Mesenchymal stem cell (in vitro differentiated cells and primary cell): ENCODE results near the gene OR56A3.

ENCODE experiments used
- DNase-seq: peaks from one replicate; pipeline ENCODE4 v3.0.0-alpha.2; 2013
- H2AFZ ChIP-seq: one replicate; pipeline ENCODE4 v1.6.1; 2013; ENCODE audit warnings: low read depth, mild to moderate bottlenecking, control low read depth, inconsistent platforms, low read length, moderate library complexity
- H2AK5ac ChIP-seq: 2 replicates; pipeline ENCODE4 v1.6.1; 2013; ENCODE audit warnings: low read length, moderate library complexity, mild to moderate bottlenecking, inconsistent platforms; ENCODE audit not compliant: severe bottlenecking
- H2BK120ac ChIP-seq: one replicate; pipeline ENCODE4 v1.6.1; 2013; ENCODE audit warnings: low read depth, mild to moderate bottlenecking, inconsistent platforms, low read length, moderate library complexity
- H2BK12ac ChIP-seq, 2 experiments: one replicate each; pipeline ENCODE4 v1.6.1; 2013; ENCODE audit warnings: inconsistent platforms in 2 of 2, low read length in 2 of 2, mild to moderate bottlenecking in 2 of 2, moderate library complexity in 2 of 2, control low read depth in 1 of 2
- H2BK15ac ChIP-seq: one replicate; pipeline ENCODE4 v1.6.1; 2013; ENCODE audit warnings: mild to moderate bottlenecking, low read depth, inconsistent platforms; ENCODE audit not compliant: poor library complexity, severe bottlenecking
- H2BK5ac ChIP-seq: 2 replicates; pipeline ENCODE4 v1.6.1; 2013; ENCODE audit warnings: low read depth, mild to moderate bottlenecking, low read length, control low read depth, inconsistent platforms; ENCODE audit not compliant: poor library complexity, severe bottlenecking
- H3K14ac ChIP-seq, 2 experiments: one replicate each; pipeline ENCODE4 v1.6.1; 2013; ENCODE audit warnings: inconsistent platforms in 2 of 2, low read length in 2 of 2, control low read depth in 1 of 2, mild to moderate bottlenecking in 1 of 2, moderate library complexity in 1 of 2
- H3K18ac ChIP-seq, 2 experiments: one replicate each; pipeline ENCODE4 v1.6.1; 2013; ENCODE audit warnings: inconsistent platforms in 2 of 2, low read length in 2 of 2, control low read depth in 1 of 2, low read depth in 1 of 2, mild to moderate bottlenecking in 1 of 2
- H3K23ac ChIP-seq, 2 experiments: one replicate each; pipeline ENCODE4 v1.6.1; 2013; ENCODE audit warnings: inconsistent platforms in 2 of 2, low read length in 2 of 2, mild to moderate bottlenecking in 2 of 2, moderate library complexity in 2 of 2, control low read depth in 1 of 2
- H3K27ac ChIP-seq: 2 replicates; pipeline ENCODE4 v1.5.1; 2013; ENCODE audit warnings: mild to moderate bottlenecking, moderate library complexity, low read length, control low read depth, inconsistent platforms; ENCODE audit not compliant: poor library complexity, severe bottlenecking
- H3K27me3 ChIP-seq, 2 experiments: 2 replicates each; pipeline versions ENCODE4 v1.6.1 to v1.7.0; 2013; ENCODE audit warnings: low read length in 2 of 2, mild to moderate bottlenecking in 2 of 2, moderate library complexity in 2 of 2, control low read depth in 1 of 2, inconsistent platforms in 1 of 2; ENCODE audit not compliant: control insufficient read depth in 1 of 2, insufficient read depth in 1 of 2
- H3K36me3 ChIP-seq, 2 experiments: 2 replicates each; pipeline versions ENCODE4 v1.6.1 to v1.7.0; 2013; ENCODE audit warnings: low read length in 2 of 2, control low read depth in 1 of 2, inconsistent platforms in 1 of 2, low read depth in 1 of 2, mild to moderate bottlenecking in 1 of 2; ENCODE audit not compliant: insufficient read depth in 2 of 2, control insufficient read depth in 1 of 2
- H3K4ac ChIP-seq, 2 experiments: one replicate each; pipeline ENCODE4 v1.6.1; 2013; ENCODE audit warnings: inconsistent platforms in 2 of 2, low read length in 2 of 2, mild to moderate bottlenecking in 2 of 2, moderate library complexity in 2 of 2, control low read depth in 1 of 2, low read depth in 1 of 2
- H3K4me1 ChIP-seq: 2 replicates; pipeline ENCODE4 v1.6.1; 2013; ENCODE audit warnings: low read depth, low read length, control low read depth; ENCODE audit not compliant: control insufficient read depth, insufficient read depth
- H3K4me2 ChIP-seq: 2 replicates; pipeline ENCODE4 v1.6.1; 2013; ENCODE audit warnings: low read length, mild to moderate bottlenecking, inconsistent platforms; ENCODE audit not compliant: poor library complexity, severe bottlenecking
- H3K4me3 ChIP-seq, 2 experiments: 2 replicates each; pipeline versions ENCODE4 v1.5.1 to v1.7.0; 2013; ENCODE audit warnings: low read length in 2 of 2, mild to moderate bottlenecking in 2 of 2, control low read depth in 1 of 2, low read depth in 1 of 2; ENCODE audit not compliant: insufficient read depth in 1 of 2
- H3K79me1 ChIP-seq: replicated peaks from 2 replicates; pipeline ENCODE4 v1.6.1; 2013; ENCODE audit warnings: mild to moderate bottlenecking, control low read depth, low read length, inconsistent platforms; ENCODE audit not compliant: poor library complexity, severe bottlenecking
- H3K9ac ChIP-seq: 2 replicates; pipeline ENCODE4 v1.7.0; 2013; ENCODE audit warnings: mild to moderate bottlenecking, low read length, moderate library complexity
- H3K9me3 ChIP-seq: 2 replicates; pipeline ENCODE4 v1.7.0; 2013; ENCODE audit warnings: mild to moderate bottlenecking, low read length; ENCODE audit not compliant: control insufficient read depth
- H4K8ac ChIP-seq: one replicate; pipeline ENCODE4 v1.6.1; 2013; ENCODE audit warnings: inconsistent platforms, mild to moderate bottlenecking, low read length, moderate library complexity
- H4K91ac ChIP-seq: one replicate; pipeline ENCODE4 v1.6.1; 2013; ENCODE audit warnings: mild to moderate bottlenecking, low read length, inconsistent platforms
- WGBS: methylation state at CpG from one replicate; pipeline ENCODE4 v1.1.7; 2013; ENCODE audit warnings: mixed read lengths; 5-methylcytosine and 5-hydroxymethylcytosine counted together

The OR56A3 gene

GRCh38 chr11:5994791-5995190, 52.7 kb downstream of the OR56A3 start:
- Histone ChIP-seq H2BK15ac (no peak overlapping the region), H3K27ac (no peak overlapping the region), H2AK5ac (no peak overlapping the region), H3K4ac (no peak overlapping the region), H4K91ac (no peak overlapping the region), H3K4me2 (no peak overlapping the region), H2BK5ac (no peak overlapping the region), H3K4me1 (no peaks in the 10 kb centered on the region), H3K36me3 (no peaks in the 10 kb centered on the region), H3K27me3 (peaks cover 0 to 20% of the 10 kb centered on the region in 2 experiments), H3K79me1 (no peaks in the 10 kb centered on the region), H3K4me3 (no peak overlapping the region), H3K9ac (no peak overlapping the region), H4K8ac (no peak overlapping the region), H2BK12ac (no peak overlapping the region), H3K23ac (no peak overlapping the region), H2BK120ac (no peak overlapping the region), H3K9me3 (no peaks in the 10 kb centered on the region), H3K14ac (no peak overlapping the region), H2AFZ (no peak overlapping the region), H3K18ac (no peak overlapping the region)
- no peak for DNase-seq
- WGBS, result 87% methylated on average over 12 of the region's 14 CpGs
